ENCODE results near the gene MTHFD1L. TPM values are rescaled to one million over a fixed set of nuclear protein-coding genes. Genes with fewer than 3 reads are reported as not detected.

Gene MTHFD1L
- total RNA-seq, 2 experiments from 2014 or later: 51.6 to 54.6 TPM

- Mint-ChIP-seq H3K4me3 (no peak overlapping the region), H3K36me3 (ENCODE audit: low read depth) (peaks cover 25% of the 10 kb centered on the region), H3K4me1 (no peaks in the 10 kb centered on the region)
Measured at GRCh38 chr6:151052021-151052646, 186.6 kb downstream of the MTHFD1L start.

DNA sequence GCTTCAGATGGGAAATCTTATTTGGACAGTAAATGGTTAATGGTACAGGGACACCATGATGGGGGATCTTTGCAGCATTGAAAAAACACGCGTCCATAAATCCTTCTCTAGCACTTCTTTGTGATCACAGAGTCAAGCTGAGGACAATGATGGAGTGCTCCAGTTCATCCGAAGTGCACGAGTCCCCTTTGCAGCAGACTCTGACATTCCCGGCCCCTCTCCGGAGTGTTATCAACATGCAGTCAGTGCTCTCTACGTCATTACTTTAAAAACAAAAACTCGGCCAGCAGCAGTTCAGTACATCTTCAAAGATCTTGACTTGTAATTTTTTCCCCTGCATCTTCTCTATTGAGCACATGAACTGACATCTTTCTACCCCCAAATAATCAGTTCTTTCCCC lies 188.8 kb downstream of the MTHFD1L start:
- Mint-ChIP-seq H3K27ac (no peak overlapping the region), H3K4me1 (no peaks in the 10 kb centered on the region)
- POLR2A ChIA-PET: no interaction called here

More at GRCh38 chr6:151052021-151052646, 186.6 kb downstream of the MTHFD1L start:
- H3K27ac Mint-ChIP-seq: no peak overlapping the region
- no peak for DNase-seq
- no peaks in the 10 kb centered on the region for H3K27me3 Mint-ChIP-seq
- H3K9me3 Mint-ChIP-seq: peaks cover 12% of the 10 kb centered on the region
- ChIA-PET POLR2A (no interaction called here), CTCF (interaction anchor here (1.3 to 1.6 kb wide), 2 partner anchors 38 to 161 kb away, joined by 4 to 5 read pairs; no protein-coding TSS in a partner anchor)

GRCh38 chr6:151056230-151056907 lies 190.9 kb downstream of the MTHFD1L start:
- Mint-ChIP-seq H3K36me3 (ENCODE audit: low read depth) (peaks cover 5% of the 10 kb centered on the region), H3K9me3 (no peaks in the 10 kb centered on the region), H3K4me1 (no peaks in the 10 kb centered on the region), H3K27me3 (no peaks in the 10 kb centered on the region), H3K4me3 (no peak overlapping the region), H3K27ac (no peak overlapping the region)
- ChIA-PET CTCF (no interaction called here), POLR2A (no interaction called here)
- peak; percentile 0 for DNase-seq

More for the DNA sequence above, 188.8 kb downstream of the MTHFD1L start:
- H3K4me3 Mint-ChIP-seq: no peak overlapping the region
- CTCF ChIA-PET: no interaction called here
- H3K36me3 Mint-ChIP-seq (ENCODE audit: low read depth): peaks cover 8% of the 10 kb centered on the region
- no peaks in the 10 kb centered on the region for H3K9me3 Mint-ChIP-seq
- DNase-seq: no peak
- H3K27me3 Mint-ChIP-seq: no peaks in the 10 kb centered on the region

- H3K9me3 Mint-ChIP-seq: no peaks in the 10 kb centered on the region
- no peaks in the 10 kb centered on the region for H3K27me3 Mint-ChIP-seq
- no peak overlapping the region for H3K4me3 Mint-ChIP-seq
- CTCF ChIA-PET: no interaction called here
- H3K27ac Mint-ChIP-seq: no peak overlapping the region
- POLR2A ChIA-PET: no interaction called here
- no peak for DNase-seq
- H3K36me3 Mint-ChIP-seq (ENCODE audit: low read depth): no peaks in the 10 kb centered on the region
- no peaks in the 10 kb centered on the region for H3K4me1 Mint-ChIP-seq
Measured at GRCh38 chr6:151057061-151057460, 191.6 kb downstream of the MTHFD1L start.

DNA sequence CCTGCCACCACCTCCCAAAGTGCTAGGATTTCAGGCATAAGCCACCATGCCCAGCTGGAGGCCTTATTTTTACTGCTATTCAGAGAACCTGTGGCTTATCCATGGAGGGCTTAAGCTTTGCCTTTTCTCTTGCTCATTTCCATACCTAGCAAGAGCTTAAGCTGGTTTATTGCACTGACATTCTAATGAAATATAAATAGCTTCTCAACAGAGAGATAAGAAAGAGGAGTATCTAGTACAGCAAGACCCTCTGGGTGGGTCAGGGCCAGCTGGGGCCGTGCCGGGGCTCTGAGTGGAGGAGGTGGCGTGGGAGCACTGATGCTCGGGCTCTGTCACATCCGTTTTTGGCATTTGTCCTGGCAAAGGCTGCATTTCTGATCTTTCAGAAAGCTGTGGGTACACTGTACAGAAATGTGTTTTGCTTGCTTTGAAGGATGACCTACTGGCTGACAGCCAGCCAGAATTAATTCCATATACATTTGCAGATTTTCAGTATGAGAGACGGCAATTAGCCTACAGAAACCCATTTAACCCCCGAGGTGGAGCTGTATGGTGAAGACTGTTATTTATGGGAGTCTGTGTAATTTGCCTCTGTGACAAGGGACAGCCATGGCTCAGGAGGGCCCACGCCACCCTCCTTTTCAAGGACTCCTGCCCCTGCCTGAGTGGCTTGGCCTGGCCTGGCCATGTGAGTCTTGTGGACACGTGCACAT lies 192.7 kb downstream of the MTHFD1L start:
- no peaks in the 10 kb centered on the region for H3K36me3 Mint-ChIP-seq (ENCODE audit: low read depth)
- ChIA-PET CTCF (interaction anchor here (0.9 kb wide), 1 partner anchor 266 kb away, joined by 3 read pairs; no protein-coding TSS in a partner anchor), POLR2A (no interaction called here)
- no peaks in the 10 kb centered on the region for H3K9me3 Mint-ChIP-seq
- H3K27me3 Mint-ChIP-seq: no peaks in the 10 kb centered on the region
- no peaks in the 10 kb centered on the region for H3K4me1 Mint-ChIP-seq
- no peak for DNase-seq
- no peak overlapping the region for H3K4me3 Mint-ChIP-seq
- H3K27ac Mint-ChIP-seq: no peak overlapping the region

DNA sequence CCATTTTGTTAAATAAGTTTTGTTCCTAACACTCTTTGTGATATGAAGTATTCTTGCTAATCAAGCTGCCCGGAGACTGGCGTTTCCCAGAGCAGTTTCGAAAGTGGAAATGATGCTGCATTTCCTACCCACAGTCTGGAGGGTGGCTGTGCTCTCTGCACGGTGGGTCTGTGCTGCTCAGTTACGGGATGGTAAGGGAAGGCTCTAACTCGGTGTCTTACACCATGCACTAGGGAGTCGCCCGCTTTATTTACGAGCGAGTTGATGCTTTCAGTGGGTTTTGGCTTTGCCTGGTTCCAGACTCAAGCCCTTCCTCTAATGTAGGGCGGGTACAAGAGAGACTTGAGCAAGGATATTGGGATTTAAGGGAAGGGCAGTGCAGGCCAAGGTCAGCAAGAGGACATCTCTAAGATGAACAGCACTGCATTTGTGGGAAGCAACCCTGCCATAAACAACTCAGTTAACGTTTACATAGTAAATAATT lies 194.2 kb downstream of the MTHFD1L start:
- no peak overlapping the region for H3K27ac Mint-ChIP-seq

DNA sequence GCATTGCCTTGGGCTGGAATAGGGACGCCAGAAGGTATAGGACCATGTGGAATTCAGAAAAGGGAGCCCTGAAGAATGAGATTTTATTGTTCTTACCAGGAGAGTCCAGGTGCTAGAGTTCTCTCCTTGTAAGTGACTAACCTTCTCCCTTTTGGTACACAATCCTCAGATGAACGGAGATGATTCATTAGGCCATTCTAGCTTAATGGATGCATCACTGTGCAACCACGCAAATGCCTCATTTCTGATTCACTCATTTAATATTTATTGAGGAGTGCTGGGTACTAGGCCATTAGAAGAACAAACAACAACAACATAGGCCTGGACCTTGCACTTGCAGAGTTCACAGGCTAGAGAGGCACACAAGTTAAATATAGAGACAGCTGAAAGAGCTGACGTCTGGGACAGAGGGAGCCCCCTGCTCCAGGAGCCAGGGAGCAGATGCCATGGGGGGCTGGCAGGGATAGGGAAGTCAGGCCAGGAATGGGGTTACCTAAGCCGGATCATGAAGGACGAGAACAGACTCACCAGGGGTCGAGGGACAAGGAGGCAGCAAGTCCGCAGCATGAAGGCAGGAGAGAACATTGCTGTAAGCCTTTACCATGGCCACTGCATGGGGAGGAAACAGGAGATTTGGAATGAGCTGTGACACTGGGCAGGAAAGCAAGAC lies 194.7 kb downstream of the MTHFD1L start:
- ChIA-PET POLR2A (no interaction called here), CTCF (no interaction called here)
- Mint-ChIP-seq H3K36me3 (ENCODE audit: low read depth) (peaks cover 3% of the 10 kb centered on the region), H3K4me3 (no peak overlapping the region), H3K27ac (no peak overlapping the region), H3K4me1 (no peaks in the 10 kb centered on the region), H3K27me3 (no peaks in the 10 kb centered on the region), H3K9me3 (no peaks in the 10 kb centered on the region)
- peak; percentile 6 for DNase-seq

More for the DNA sequence above, 194.2 kb downstream of the MTHFD1L start:
- Mint-ChIP-seq H3K4me1 (no peaks in the 10 kb centered on the region), H3K27me3 (no peaks in the 10 kb centered on the region), H3K9me3 (no peaks in the 10 kb centered on the region), H3K4me3 (no peak overlapping the region), H3K36me3 (ENCODE audit: low read depth) (no peaks in the 10 kb centered on the region)
- no peak for DNase-seq
- POLR2A ChIA-PET: no interaction called here
- CTCF ChIA-PET: no interaction called here

- peaks cover 10% of the 10 kb centered on the region for H3K36me3 Mint-ChIP-seq (ENCODE audit: low read depth)
- ChIA-PET POLR2A (no interaction called here), CTCF (no interaction called here)
- H3K27me3 Mint-ChIP-seq: no peaks in the 10 kb centered on the region
- no peaks in the 10 kb centered on the region for H3K9me3 Mint-ChIP-seq
- no peak for DNase-seq
- no peak overlapping the region for H3K4me3 Mint-ChIP-seq
- H3K4me1 Mint-ChIP-seq: no peaks in the 10 kb centered on the region
- H3K27ac Mint-ChIP-seq: no peak overlapping the region
Measured at GRCh38 chr6:151060766-151061531, 195.4 kb downstream of the MTHFD1L start.

- Mint-ChIP-seq H3K27ac (no peak overlapping the region), H3K4me3 (no peak overlapping the region), H3K36me3 (ENCODE audit: low read depth) (peaks cover 22% of the 10 kb centered on the region), H3K9me3 (no peaks in the 10 kb centered on the region), H3K4me1 (no peaks in the 10 kb centered on the region), H3K27me3 (no peaks in the 10 kb centered on the region)
- CTCF ChIA-PET: no interaction called here
- POLR2A ChIA-PET: no interaction called here
- no peak for DNase-seq
Measured at GRCh38 chr6:151063352-151063751, 197.8 kb downstream of the MTHFD1L start.

- ChIA-PET CTCF (no interaction called here), POLR2A (no interaction called here)
- Mint-ChIP-seq H3K4me1 (no peaks in the 10 kb centered on the region), H3K9me3 (no peaks in the 10 kb centered on the region), H3K36me3 (ENCODE audit: low read depth) (peaks cover 23% of the 10 kb centered on the region), H3K4me3 (no peak overlapping the region), H3K27ac (no peak overlapping the region), H3K27me3 (no peaks in the 10 kb centered on the region)
- DNase-seq: peak; percentile 10
Measured at GRCh38 chr6:151063842-151064647, 198.5 kb downstream of the MTHFD1L start.

DNA sequence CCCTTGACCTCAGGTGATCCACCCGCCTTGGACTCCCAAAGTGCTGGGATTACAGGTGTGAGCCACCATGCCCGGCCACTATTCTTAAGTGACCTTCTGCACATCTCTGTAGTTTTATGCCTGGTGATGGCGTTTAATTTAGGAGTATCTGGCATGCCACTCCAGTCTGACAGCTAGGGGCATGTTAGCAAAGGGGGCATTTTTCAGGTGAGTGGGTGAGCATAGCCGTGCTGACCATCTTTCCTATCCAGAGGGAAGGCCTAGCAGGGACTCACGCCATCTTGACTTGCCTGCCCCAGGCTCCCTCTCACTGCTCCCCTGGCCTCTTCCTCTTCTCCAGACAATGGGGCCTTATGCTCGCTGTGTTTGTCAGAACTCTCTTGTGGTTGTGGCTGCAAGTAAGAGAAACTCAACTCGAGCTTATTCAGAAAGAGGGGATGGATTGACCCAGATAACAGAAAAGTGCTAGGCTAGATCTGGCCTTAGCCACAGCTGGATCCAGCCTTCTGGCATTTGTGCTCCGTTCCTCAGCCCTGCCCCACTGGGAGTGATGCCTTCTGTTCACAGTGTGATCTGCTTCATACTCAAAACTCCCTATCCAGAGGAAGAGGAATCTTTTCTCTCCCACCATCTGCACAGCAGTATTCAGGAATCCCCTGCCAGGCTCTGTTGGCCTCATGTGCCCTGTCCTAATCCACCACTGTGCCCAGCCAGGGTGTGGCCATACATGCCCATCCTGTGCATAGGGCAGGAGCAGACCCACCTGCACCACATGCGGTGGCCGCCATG lies 199.7 kb downstream of the MTHFD1L start:
- peaks cover 32% of the 10 kb centered on the region for H3K36me3 Mint-ChIP-seq (ENCODE audit: low read depth)
- CTCF ChIA-PET: no interaction called here

More for the DNA sequence above, 199.7 kb downstream of the MTHFD1L start:
- Mint-ChIP-seq H3K4me3 (no peak overlapping the region), H3K4me1 (no peaks in the 10 kb centered on the region), H3K27me3 (no peaks in the 10 kb centered on the region), H3K9me3 (no peaks in the 10 kb centered on the region), H3K27ac (no peak overlapping the region)
- DNase-seq: peak; percentile 9
- POLR2A ChIA-PET: no interaction called here
